DOHH2 (cell line): Measurements from ENCODE around the gene ATP8B2.

Experiments used
- H3F3A ChIP-seq: fragments of 200-600 bp; sonication (generic), shearing (Covaris generic); 2 replicates; pipeline ENCODE4 v1.6.0; 2016; ENCODE audit warnings: antibody characterized with exemption, mild to moderate bottlenecking; ENCODE audit not compliant: control insufficient read depth, insufficient read depth
- H3K27ac ChIP-seq: fragments of 200-600 bp; sonication (generic); 2 replicates; pipeline ENCODE4 v1.5.1; 2014; ENCODE audit warnings: low read depth, mild to moderate bottlenecking, low read length, moderate library complexity
- H3K27me3 ChIP-seq: fragments of 200-600 bp; sonication (generic); 2 replicates; pipeline ENCODE4 v1.6.1; 2014; ENCODE audit warnings: mild to moderate bottlenecking, low read length, mixed read lengths; ENCODE audit not compliant: control insufficient read depth
- H3K36me3 ChIP-seq: fragments of 200-600 bp; sonication (generic); 2 replicates; pipeline ENCODE4 v1.6.1; 2014; ENCODE audit warnings: mild to moderate bottlenecking, low read length, moderate library complexity, mixed read lengths; ENCODE audit not compliant: control insufficient read depth
- H3K4me1 ChIP-seq: fragments of 200-600 bp; sonication (generic); 2 replicates; pipeline ENCODE4 v1.6.1; 2014; ENCODE audit warnings: mild to moderate bottlenecking, low read length, mixed read lengths; ENCODE audit not compliant: control insufficient read depth
- H3K4me2 ChIP-seq: fragments of 200-600 bp; sonication (generic); 2 replicates; pipeline ENCODE4 v1.6.0; 2014; ENCODE audit warnings: mild to moderate bottlenecking, low read length, moderate library complexity
- H3K4me3 ChIP-seq: fragments of 200-600 bp; sonication (generic); 2 replicates; pipeline ENCODE4 v1.5.1; 2014; ENCODE audit warnings: mild to moderate bottlenecking, low read length, mixed read lengths
- H3K79me2 ChIP-seq: fragments of 200-600 bp; sonication (generic); 2 replicates; pipeline ENCODE4 v1.6.1; 2014; ENCODE audit warnings: mild to moderate bottlenecking, low read length, mixed read lengths; ENCODE audit not compliant: control insufficient read depth
- H3K9me2 ChIP-seq: fragments of 200-600 bp; sonication (generic); replicated peaks from 2 replicates; pipeline ENCODE4 v1.6.1; 2014; ENCODE audit warnings: mild to moderate bottlenecking, low read length, mixed read lengths; ENCODE audit not compliant: control insufficient read depth
- H3K9me3 ChIP-seq: fragments of 200-600 bp; sonication (generic); 2 replicates; pipeline ENCODE4 v1.6.1; 2014; ENCODE audit warnings: antibody characterized with exemption, low read length, mixed read lengths; ENCODE audit not compliant: control insufficient read depth, insufficient read depth
- H4K20me1 ChIP-seq: fragments of 200-600 bp; sonication (generic); 2 replicates; pipeline ENCODE4 v1.6.0; 2014; ENCODE audit warnings: low read depth, mild to moderate bottlenecking, antibody characterized with exemption, low read length, moderate library complexity; ENCODE audit not compliant: control insufficient read depth, insufficient read depth
- EZH2phosphoT487 ChIP-seq: fragments of 200-600 bp; sonication (generic); IDR thresholded peaks from 2 replicates; pipeline ENCODE4 v1.6.1; 2017; ENCODE audit warnings: borderline replicate concordance, mild to moderate bottlenecking, antibody characterized with exemption, low read length, moderate library complexity, mixed read lengths
- TF ChIP-seq, protein P1 (sequence below): fragments of 200-600 bp; sonication (generic); IDR thresholded peaks from one replicate; pipeline ENCODE4 v1.5.1; 2014; ENCODE audit warnings: antibody characterized with exemption, mild to moderate bottlenecking, low read depth, low read length; ENCODE audit not compliant: poor library complexity, severe bottlenecking

Gene ATP8B2

DNA sequence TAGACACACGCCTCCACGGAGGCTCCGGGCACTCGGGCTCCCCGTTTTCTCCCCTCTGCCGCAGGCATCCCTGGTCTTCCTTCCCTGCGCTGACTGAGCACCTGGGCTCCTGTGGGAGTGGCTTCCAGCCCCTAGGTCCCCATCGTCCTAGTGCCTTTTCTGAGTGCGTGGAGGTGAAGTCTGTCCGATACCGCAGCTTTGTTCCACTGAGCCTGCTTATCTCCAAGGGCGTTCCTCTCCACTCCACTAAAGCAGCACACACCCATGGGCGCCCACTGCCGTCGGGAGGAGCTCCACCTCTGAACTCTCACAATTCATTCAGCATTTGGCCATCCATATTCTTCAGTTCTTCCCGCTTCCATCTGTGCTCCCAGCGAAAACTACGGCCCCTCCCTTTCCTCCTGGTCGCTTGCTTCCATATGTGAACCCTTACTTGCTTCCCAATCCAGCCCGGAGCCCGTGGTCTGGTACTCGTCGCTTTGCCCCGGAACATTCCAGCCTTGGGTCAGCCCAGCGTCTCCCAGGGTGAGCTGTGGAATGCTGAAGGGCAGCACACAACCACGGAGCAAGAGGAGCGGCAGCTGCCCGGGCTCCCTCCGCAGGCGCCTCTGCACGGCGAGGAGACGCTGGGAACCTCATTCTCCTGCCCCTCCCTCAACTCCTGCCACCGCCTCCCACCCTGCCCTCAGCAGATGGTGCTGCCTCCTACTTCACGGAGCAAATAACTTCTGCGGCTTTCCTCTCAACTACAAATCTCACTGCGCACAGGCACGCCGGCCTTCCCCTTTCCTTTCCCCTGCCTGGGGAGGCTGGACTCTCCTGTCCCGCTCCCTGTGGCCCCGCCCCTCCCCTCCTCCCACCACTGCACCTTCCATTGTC, 27.5 kb downstream of the ATP8B2 start:
- H3K27me3 ChIP-seq = peaks cover 28% of the 10 kb centered on the region
- TF ChIP-seq, protein P1, sequence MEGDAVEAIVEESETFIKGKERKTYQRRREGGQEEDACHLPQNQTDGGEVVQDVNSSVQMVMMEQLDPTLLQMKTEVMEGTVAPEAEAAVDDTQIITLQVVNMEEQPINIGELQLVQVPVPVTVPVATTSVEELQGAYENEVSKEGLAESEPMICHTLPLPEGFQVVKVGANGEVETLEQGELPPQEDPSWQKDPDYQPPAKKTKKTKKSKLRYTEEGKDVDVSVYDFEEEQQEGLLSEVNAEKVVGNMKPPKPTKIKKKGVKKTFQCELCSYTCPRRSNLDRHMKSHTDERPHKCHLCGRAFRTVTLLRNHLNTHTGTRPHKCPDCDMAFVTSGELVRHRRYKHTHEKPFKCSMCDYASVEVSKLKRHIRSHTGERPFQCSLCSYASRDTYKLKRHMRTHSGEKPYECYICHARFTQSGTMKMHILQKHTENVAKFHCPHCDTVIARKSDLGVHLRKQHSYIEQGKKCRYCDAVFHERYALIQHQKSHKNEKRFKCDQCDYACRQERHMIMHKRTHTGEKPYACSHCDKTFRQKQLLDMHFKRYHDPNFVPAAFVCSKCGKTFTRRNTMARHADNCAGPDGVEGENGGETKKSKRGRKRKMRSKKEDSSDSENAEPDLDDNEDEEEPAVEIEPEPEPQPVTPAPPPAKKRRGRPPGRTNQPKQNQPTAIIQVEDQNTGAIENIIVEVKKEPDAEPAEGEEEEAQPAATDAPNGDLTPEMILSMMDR = no peak
- no peak for TF ChIP-seq EZH2phosphoT487
- no peaks in the 10 kb centered on the region for H3K4me1 ChIP-seq
- H3K4me3 ChIP-seq = no peak overlapping the region
- H3K27ac ChIP-seq = no peak overlapping the region
- no peaks in the 10 kb centered on the region for H3K79me2 ChIP-seq
- no peaks in the 10 kb centered on the region for H3K9me3 ChIP-seq
- no peaks in the 10 kb centered on the region for H4K20me1 ChIP-seq
- no peaks in the 10 kb centered on the region for H3K9me2 ChIP-seq
- no peaks in the 10 kb centered on the region for H3K36me3 ChIP-seq
- no peaks in the 10 kb centered on the region for H3F3A ChIP-seq
- H3K4me2 ChIP-seq = no peak overlapping the region

DNA sequence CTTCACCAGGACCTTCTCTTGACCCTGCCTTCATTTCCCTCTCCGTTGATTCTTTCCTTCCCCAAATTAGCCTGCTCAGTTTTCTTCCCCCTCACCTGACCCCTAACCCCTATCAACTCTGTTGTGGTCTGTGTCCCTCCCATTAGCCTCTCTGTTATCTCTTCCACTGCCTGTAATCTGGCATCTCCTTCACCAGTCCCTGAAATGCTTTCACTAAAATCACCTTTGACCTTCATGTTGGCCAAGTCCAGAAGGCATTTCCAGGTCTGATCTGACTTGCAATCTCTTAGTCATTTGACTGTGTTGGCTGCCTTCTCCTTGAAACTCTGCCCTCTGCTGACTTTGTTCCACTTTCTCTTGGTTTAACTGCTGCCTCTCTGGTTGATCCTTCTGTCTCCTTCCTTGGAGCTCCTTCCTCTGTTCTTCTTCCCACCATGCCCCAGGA, 28.2 kb downstream of the ATP8B2 start:
- no peaks in the 10 kb centered on the region for H3K9me3 ChIP-seq

DNA sequence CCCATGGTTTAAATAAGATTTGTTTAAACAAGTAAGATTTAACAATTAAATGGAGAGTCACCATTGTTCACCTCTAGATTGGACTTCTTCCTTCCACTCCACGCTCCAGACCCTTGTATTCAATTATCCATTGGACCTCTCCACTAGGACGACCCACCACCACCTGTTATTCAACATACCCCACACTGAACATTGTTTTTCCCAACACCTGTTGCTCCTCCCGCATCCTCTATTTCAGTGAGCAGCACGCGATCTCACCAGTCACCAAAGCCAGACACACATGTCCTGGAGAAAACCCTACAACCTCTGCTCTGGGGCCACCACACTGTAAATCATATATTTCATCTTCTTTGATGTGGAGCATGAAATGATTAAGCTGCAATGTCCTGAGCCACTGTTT, 28.6 kb downstream of the ATP8B2 start:
- no peaks in the 10 kb centered on the region for H3F3A ChIP-seq
- no peak overlapping the region for H3K27ac ChIP-seq
- H3K9me2 ChIP-seq = no peaks in the 10 kb centered on the region
- no peak overlapping the region for H3K4me2 ChIP-seq
- H3K79me2 ChIP-seq = no peaks in the 10 kb centered on the region
- H3K36me3 ChIP-seq = no peaks in the 10 kb centered on the region
- H4K20me1 ChIP-seq = no peaks in the 10 kb centered on the region
- no peaks in the 10 kb centered on the region for H3K4me1 ChIP-seq
- peaks cover 28% of the 10 kb centered on the region for H3K27me3 ChIP-seq
- no peaks in the 10 kb centered on the region for H3K9me3 ChIP-seq
- H3K4me3 ChIP-seq = no peak overlapping the region
- no peak for TF ChIP-seq EZH2phosphoT487
- TF ChIP-seq, protein P1 = no peak

More for the DNA sequence above, 28.2 kb downstream of the ATP8B2 start:
- Histone ChIP-seq H3K27me3 (peaks cover 28% of the 10 kb centered on the region), H3K79me2 (no peaks in the 10 kb centered on the region), H3K4me3 (no peak overlapping the region), H3K27ac (no peak overlapping the region), H3K4me1 (no peaks in the 10 kb centered on the region), H3F3A (no peaks in the 10 kb centered on the region), H3K4me2 (no peak overlapping the region), H3K36me3 (no peaks in the 10 kb centered on the region), H3K9me2 (no peaks in the 10 kb centered on the region), H4K20me1 (no peaks in the 10 kb centered on the region)
- TF ChIP-seq EZH2phosphoT487 = peak; percentile 75; the same call in 1 of the 2 replicates
- TF ChIP-seq, protein P1 = no peak
